Neuronal stem cell (in vitro differentiated cells): Measurements from ENCODE around the gene HORMAD1. TPM values are rescaled to one million over a fixed set of nuclear protein-coding genes. Genes with fewer than 3 reads are reported as not detected.
A peak's percentile ranks its signal among the peaks of the same experiment; 100 is the strongest.
"Not testable (repeated sequence)": the region's sequence is repeated elsewhere in the genome, so short reads cannot be mapped to it uniquely, and the experiment has no call there.

Source experiments
- DNase-seq: peaks from one replicate; pipeline ENCODE4 v3.0.0-alpha.2; 2013; ENCODE audit warnings: low spot score
- H2AFZ ChIP-seq: one replicate; pipeline ENCODE4 v1.6.1; 2013; ENCODE audit warnings: mild to moderate bottlenecking, low read length, inconsistent platforms
- H2AK5ac ChIP-seq: 2 replicates; pipeline ENCODE4 v1.6.1; 2013; ENCODE audit warnings: low read depth, mild to moderate bottlenecking, inconsistent platforms, low read length, moderate library complexity, mixed read lengths
- H2BK120ac ChIP-seq: 2 replicates; pipeline ENCODE4 v1.6.1; 2013; ENCODE audit warnings: low read depth, mild to moderate bottlenecking, inconsistent platforms, low read length, moderate library complexity, mixed read lengths
- H2BK12ac ChIP-seq: one replicate; pipeline ENCODE4 v1.6.1; 2013; ENCODE audit warnings: low read length, inconsistent platforms
- H2BK15ac ChIP-seq: 2 replicates; pipeline ENCODE4 v1.6.1; 2013; ENCODE audit warnings: mild to moderate bottlenecking, low read length, inconsistent platforms, mixed read lengths
- H2BK5ac ChIP-seq: one replicate; pipeline ENCODE4 v1.6.1; 2013; ENCODE audit warnings: inconsistent platforms, mild to moderate bottlenecking, low read length, moderate library complexity
- H3K14ac ChIP-seq: one replicate; pipeline ENCODE4 v1.6.1; 2013; ENCODE audit warnings: low read length, inconsistent platforms
- H3K18ac ChIP-seq: 2 replicates; pipeline ENCODE4 v1.6.1; 2013; ENCODE audit warnings: low read length, inconsistent platforms
- H3K23ac ChIP-seq: 2 replicates; pipeline ENCODE4 v1.6.1; 2013; ENCODE audit warnings: low read depth, mild to moderate bottlenecking, mixed read lengths, low read length, inconsistent platforms; ENCODE audit not compliant: poor library complexity
- H3K27ac ChIP-seq: replicated peaks from 3 replicates; pipeline ENCODE4 v1.5.1; 2013; ENCODE audit warnings: low read length, inconsistent platforms
- H3K27me3 ChIP-seq, 3 experiments: 2 replicates each; pipeline ENCODE4 v1.6.1; 2013; ENCODE audit warnings: low read length in 3 of 3, mild to moderate bottlenecking in 2 of 3, inconsistent platforms in 1 of 3, low read depth in 1 of 3, mixed read lengths in 1 of 3, moderate library complexity in 1 of 3; ENCODE audit not compliant: control insufficient read depth in 3 of 3, insufficient read depth in 3 of 3
- H3K36me3 ChIP-seq, 2 donors: replicated peaks in 1 of 2; 2 replicates each; pipeline ENCODE4 v1.6.1; 2013; ENCODE audit warnings: low read length in 2 of 2; ENCODE audit not compliant: control insufficient read depth in 2 of 2, insufficient read depth in 2 of 2
- H3K4ac ChIP-seq: 2 replicates; pipeline ENCODE4 v1.6.1; 2013; ENCODE audit warnings: inconsistent platforms, mild to moderate bottlenecking, low read length, moderate library complexity
- H3K4me1 ChIP-seq, 2 donors: 1 replicate in 1 of 2; 2 replicates in 1 of 2; pipeline ENCODE4 v1.6.1; 2013; ENCODE audit warnings: low read length in 2 of 2, low read depth in 1 of 2; ENCODE audit not compliant: control insufficient read depth in 2 of 2, insufficient read depth in 1 of 2
- H3K4me2 ChIP-seq: one replicate; pipeline ENCODE4 v1.6.1; 2013; ENCODE audit warnings: mild to moderate bottlenecking, low read length, inconsistent platforms; ENCODE audit not compliant: insufficient read depth, poor library complexity, severe bottlenecking
- H3K4me3 ChIP-seq, 2 donors: 2 replicates each; pipeline ENCODE4 v1.5.1; 2013; ENCODE audit warnings: low read length in 2 of 2, mild to moderate bottlenecking in 2 of 2, inconsistent platforms in 1 of 2, moderate library complexity in 1 of 2
- H3K79me1 ChIP-seq: one replicate; pipeline ENCODE4 v1.6.1; 2013; ENCODE audit warnings: low read depth, mild to moderate bottlenecking, inconsistent platforms, low read length, moderate library complexity
- H3K9ac ChIP-seq: one replicate; pipeline ENCODE4 v1.6.1; 2013; ENCODE audit warnings: mild to moderate bottlenecking, low read depth, low read length, inconsistent platforms; ENCODE audit not compliant: poor library complexity
- H3K9me3 ChIP-seq, 2 donors: replicated peaks in 1 of 2; 2 replicates each; pipeline versions ENCODE3 to v1.6.1; 2013; ENCODE audit warnings: low read length in 2 of 2, mild to moderate bottlenecking in 2 of 2, inconsistent platforms in 1 of 2, low read depth in 1 of 2, mixed read lengths in 1 of 2, moderate library complexity in 1 of 2; ENCODE audit not compliant: control insufficient read depth in 2 of 2, insufficient read depth in 1 of 2
- H4K8ac ChIP-seq: one replicate; pipeline ENCODE4 v1.6.1; 2013; ENCODE audit warnings: low read depth, mild to moderate bottlenecking, inconsistent platforms, low read length, moderate library complexity
- H4K91ac ChIP-seq: one replicate; pipeline ENCODE4 v1.6.1; 2013; ENCODE audit warnings: low read length, low read depth, mild to moderate bottlenecking, inconsistent platforms; ENCODE audit not compliant: poor library complexity
- WGBS, 2 donors: extraction: QIAGEN DNeasy Blood & Tissue Kit; methylation state at CpG; one replicate each; pipeline ENCODE4 v1.1.7; 2013; ENCODE audit warnings: missing lambda C conversion rate in 2 of 2, mixed read lengths in 1 of 2; ENCODE audit not compliant: insufficient read length in 2 of 2, insufficient replicate concordance in 1 of 2; ENCODE audit errors: extremely low coverage in 2 of 2; 5-methylcytosine and 5-hydroxymethylcytosine counted together
- polyA plus RNA-seq, 2 experiments: library from polyadenylated mRNA; stranded (reverse); fragments of 200-250 nt; gene quantifications; one replicate each; pipeline ENCODE4 v1.2.3, GENCODE V29; 2013

Gene HORMAD1
- not detected for polyA plus RNA-seq (2013, experiment 1 of 2)
- not detected for polyA plus RNA-seq (2013, experiment 2 of 2)

GRCh38 chr1:150720703-150721102, at the start of gene HORMAD1:
HORMAD1 (minus strand) TSS chr1:150720895; CDS start chr1:150719505, 1,390 bp downstream.
- Histone ChIP-seq H2BK120ac (no peak within 1 kb of the TSS), H2AK5ac (no peak within 1 kb of the TSS), H3K9me3 (peaks cover 0 to 2% of the 10 kb centered on the region in 2 donors), H4K8ac (no peak within 1 kb of the TSS), H3K79me1 (no peaks in the 10 kb centered on the region), H3K27ac (no peak within 1 kb of the TSS), H3K4me3 (no peak within 1 kb of the TSS), H3K36me3 (no peaks in the 10 kb centered on the region), H2BK5ac (no peak within 1 kb of the TSS), H3K4me2 (no peak within 1 kb of the TSS), H3K18ac (peak within 1 kb of the TSS; percentile 83), H2AFZ (no peak within 1 kb of the TSS), H3K4me1 (no peaks in the 10 kb centered on the region), H3K23ac (peak within 1 kb of the TSS; percentile 89), H3K14ac (peak within 1 kb of the TSS; percentile 56), H4K91ac (no peak within 1 kb of the TSS), H3K27me3 (no peaks in the 10 kb centered on the region), H3K9ac (no peak within 1 kb of the TSS), H2BK12ac (no peak within 1 kb of the TSS), H2BK15ac (no peak within 1 kb of the TSS), H3K4ac (no peak within 1 kb of the TSS)
- DNase-seq = no peak
- WGBS, 2 donors = no CpG with 5 or more reads among the region's 24 CpGs

GRCh38 chr1:150767704-150768103, 47.0 kb upstream of the HORMAD1 start:
- not testable (repeated sequence) for H2BK5ac ChIP-seq, H4K91ac ChIP-seq, H2BK12ac ChIP-seq, H2AFZ ChIP-seq, H3K23ac ChIP-seq, H4K8ac ChIP-seq, H3K4me3 ChIP-seq, H3K79me1 ChIP-seq, H3K36me3 ChIP-seq, H3K18ac ChIP-seq, H2AK5ac ChIP-seq, H2BK120ac ChIP-seq, DNase-seq, H3K27me3 ChIP-seq, H3K4me1 ChIP-seq, H3K14ac ChIP-seq, H3K4me2 ChIP-seq, H3K9me3 ChIP-seq, H2BK15ac ChIP-seq, H3K4ac ChIP-seq, H3K9ac ChIP-seq, H3K27ac ChIP-seq
- no CpG with 5 or more reads among the region's 1 CpG for WGBS, 2 donors

- no CpG with 5 or more reads among the region's 1 CpG for WGBS, 2 donors
- H3K14ac ChIP-seq, H2BK15ac ChIP-seq, H3K4me3 ChIP-seq, H3K4me2 ChIP-seq, H3K79me1 ChIP-seq, H3K9me3 ChIP-seq, H2AFZ ChIP-seq, H4K91ac ChIP-seq, H2BK12ac ChIP-seq, H2BK120ac ChIP-seq, H3K27me3 ChIP-seq, DNase-seq, H3K9ac ChIP-seq, H4K8ac ChIP-seq, H3K36me3 ChIP-seq, H3K4me1 ChIP-seq, H2AK5ac ChIP-seq, H2BK5ac ChIP-seq, H3K27ac ChIP-seq, H3K23ac ChIP-seq, H3K4ac ChIP-seq, H3K18ac ChIP-seq: not testable (repeated sequence)
Measured at GRCh38 chr1:150765977-150766301, 45.2 kb upstream of the HORMAD1 start.

GRCh38 chr1:150765296-150765976, 44.7 kb upstream of the HORMAD1 start, which contains the start of gene CTSS:
CTSS (minus strand) TSS chr1:150765778; CDS start chr1:150764763, 1,015 bp downstream.
- Histone ChIP-seq H2BK15ac (no peak within 1 kb of the TSS), H3K23ac (no peak within 1 kb of the TSS), H3K79me1 (no peaks in the 10 kb centered on the region), H4K91ac (no peak within 1 kb of the TSS), H3K4me1 (no peaks in the 10 kb centered on the region), H2AFZ (peak within 1 kb of the TSS; percentile 48), H2BK12ac (no peak within 1 kb of the TSS), H3K9me3 (no peaks in the 10 kb centered on the region), H2BK120ac (no peak within 1 kb of the TSS), H3K14ac (no peak within 1 kb of the TSS), H4K8ac (no peak within 1 kb of the TSS), H3K36me3 (no peaks in the 10 kb centered on the region), H2AK5ac (no peak within 1 kb of the TSS), H3K27me3 (no peaks in the 10 kb centered on the region), H3K9ac (no peak within 1 kb of the TSS), H3K18ac (no peak within 1 kb of the TSS), H3K4ac (no peak within 1 kb of the TSS), H3K27ac (no peak within 1 kb of the TSS), H3K4me3 (no peak within 1 kb of the TSS), H2BK5ac (no peak within 1 kb of the TSS), H3K4me2 (no peak within 1 kb of the TSS)
- no peak for DNase-seq
- no CpG with 5 or more reads among the region's 4 CpGs for WGBS, 2 donors
